ENCODE data around the gene ZSWIM1. TPM values are rescaled to one million over a fixed set of nuclear protein-coding genes. Genes with fewer than 3 reads are reported as not detected.

The ZSWIM1 gene
- total RNA-seq, 1 experiment from 2014 or later, result 17.4 TPM

DNA sequence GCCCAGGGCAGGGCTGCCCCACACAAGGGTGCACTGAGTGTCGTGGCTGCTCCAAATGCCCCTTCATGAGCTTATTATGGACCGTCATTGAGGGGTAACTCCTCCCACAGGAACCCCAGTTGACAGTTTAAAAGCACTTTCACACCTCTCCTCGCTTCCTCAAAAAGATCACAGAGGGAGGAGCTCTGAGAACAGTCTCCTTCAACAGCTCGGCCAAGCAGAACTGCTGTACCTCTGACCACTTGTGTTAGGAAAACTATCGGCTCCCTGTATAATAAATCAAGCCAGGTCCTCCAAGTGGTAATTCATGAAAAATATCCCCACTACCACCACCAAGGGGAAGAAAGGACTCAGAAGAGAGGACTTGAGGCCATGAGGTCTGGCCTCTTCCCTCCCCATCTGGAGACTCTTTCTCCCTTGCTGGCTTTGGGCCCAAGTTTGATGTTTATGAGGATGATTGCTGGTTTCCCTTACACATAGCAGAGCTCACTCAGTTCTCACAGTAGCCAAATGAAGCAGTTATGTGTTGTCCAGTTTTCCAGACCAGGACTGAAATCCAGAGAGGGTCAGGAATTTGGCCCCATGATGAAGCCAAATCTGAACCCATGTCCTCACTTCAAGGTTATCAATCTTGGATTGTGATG lies 38.7 kb upstream of the ZSWIM1 start (continued):
- no peak for TF ChIP-seq ZNF121 (CRISPR knock-in tag; IDR thresholded peaks at IDR 0.05)
- no peak for TF ChIP-seq GRHL2 (CRISPR knock-in tag; IDR thresholded peaks at IDR 0.05; ENCODE audit: insufficient replicate concordance, severe bottlenecking)
- no peak for TF ChIP-seq NR3C1 (CRISPR knock-in tag; conservative IDR thresholded peaks at IDR 0.05; ENCODE audit: low read depth)
- TF ChIP-seq SMAD4 (CRISPR knock-in tag; IDR thresholded peaks at IDR 0.05), result no peak
- TF ChIP-seq TEAD1 (CRISPR knock-in tag; IDR thresholded peaks at IDR 0.05), result no peak
- TF ChIP-seq, protein P1, sequence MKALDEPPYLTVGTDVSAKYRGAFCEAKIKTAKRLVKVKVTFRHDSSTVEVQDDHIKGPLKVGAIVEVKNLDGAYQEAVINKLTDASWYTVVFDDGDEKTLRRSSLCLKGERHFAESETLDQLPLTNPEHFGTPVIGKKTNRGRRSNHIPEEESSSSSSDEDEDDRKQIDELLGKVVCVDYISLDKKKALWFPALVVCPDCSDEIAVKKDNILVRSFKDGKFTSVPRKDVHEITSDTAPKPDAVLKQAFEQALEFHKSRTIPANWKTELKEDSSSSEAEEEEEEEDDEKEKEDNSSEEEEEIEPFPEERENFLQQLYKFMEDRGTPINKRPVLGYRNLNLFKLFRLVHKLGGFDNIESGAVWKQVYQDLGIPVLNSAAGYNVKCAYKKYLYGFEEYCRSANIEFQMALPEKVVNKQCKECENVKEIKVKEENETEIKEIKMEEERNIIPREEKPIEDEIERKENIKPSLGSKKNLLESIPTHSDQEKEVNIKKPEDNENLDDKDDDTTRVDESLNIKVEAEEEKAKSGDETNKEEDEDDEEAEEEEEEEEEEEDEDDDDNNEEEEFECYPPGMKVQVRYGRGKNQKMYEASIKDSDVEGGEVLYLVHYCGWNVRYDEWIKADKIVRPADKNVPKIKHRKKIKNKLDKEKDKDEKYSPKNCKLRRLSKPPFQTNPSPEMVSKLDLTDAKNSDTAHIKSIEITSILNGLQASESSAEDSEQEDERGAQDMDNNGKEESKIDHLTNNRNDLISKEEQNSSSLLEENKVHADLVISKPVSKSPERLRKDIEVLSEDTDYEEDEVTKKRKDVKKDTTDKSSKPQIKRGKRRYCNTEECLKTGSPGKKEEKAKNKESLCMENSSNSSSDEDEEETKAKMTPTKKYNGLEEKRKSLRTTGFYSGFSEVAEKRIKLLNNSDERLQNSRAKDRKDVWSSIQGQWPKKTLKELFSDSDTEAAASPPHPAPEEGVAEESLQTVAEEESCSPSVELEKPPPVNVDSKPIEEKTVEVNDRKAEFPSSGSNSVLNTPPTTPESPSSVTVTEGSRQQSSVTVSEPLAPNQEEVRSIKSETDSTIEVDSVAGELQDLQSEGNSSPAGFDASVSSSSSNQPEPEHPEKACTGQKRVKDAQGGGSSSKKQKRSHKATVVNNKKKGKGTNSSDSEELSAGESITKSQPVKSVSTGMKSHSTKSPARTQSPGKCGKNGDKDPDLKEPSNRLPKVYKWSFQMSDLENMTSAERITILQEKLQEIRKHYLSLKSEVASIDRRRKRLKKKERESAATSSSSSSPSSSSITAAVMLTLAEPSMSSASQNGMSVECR (CRISPR knock-in tag; IDR thresholded peaks at IDR 0.05; ENCODE audit: borderline replicate concordance), result no peak

DNA sequence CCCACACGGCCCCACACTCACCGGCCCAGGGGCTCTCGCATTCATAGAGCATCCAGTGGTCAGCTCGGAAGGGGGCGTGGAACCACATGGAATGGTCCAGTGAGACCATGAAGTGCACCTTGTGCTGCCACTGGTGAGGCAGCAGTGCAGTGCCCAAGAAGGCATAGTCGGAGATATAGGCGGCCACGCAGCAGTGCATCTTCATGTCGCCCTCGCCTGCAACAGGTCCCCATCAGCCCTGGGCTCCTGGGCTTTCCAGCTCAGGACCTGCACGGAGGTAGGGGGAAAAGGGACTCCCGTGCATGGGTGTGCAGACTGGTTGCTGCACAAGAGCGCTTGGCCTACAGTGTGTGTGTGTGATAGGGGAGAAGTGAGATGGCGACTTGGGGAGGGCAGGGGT lies 37.5 kb upstream of the ZSWIM1 start:
- no peaks in the 10 kb centered on the region for H3K27me3 Mint-ChIP-seq (ENCODE audit: low read depth)
- no peaks in the 10 kb centered on the region for H3K4me1 Mint-ChIP-seq
- DNase-seq (ENCODE audit: low spot score), result no peak
- no peak overlapping the region for H3K27ac Mint-ChIP-seq
- no peak for ATAC-seq
- H3K4me3 Mint-ChIP-seq, result no peak overlapping the region
- POLR2A ChIA-PET, result no interaction called here
- peaks cover 31% of the 10 kb centered on the region for H3K36me3 Mint-ChIP-seq
- H3K9me3 Mint-ChIP-seq, result no peaks in the 10 kb centered on the region
- CTCF ChIA-PET, result no interaction called here
- no peak for TF ChIP-seq CREM (CRISPR knock-in tag; IDR thresholded peaks at IDR 0.05)
- TF ChIP-seq ETV6 (CRISPR knock-in tag; IDR thresholded peaks at IDR 0.05), result no peak
- TF ChIP-seq, protein P2, sequence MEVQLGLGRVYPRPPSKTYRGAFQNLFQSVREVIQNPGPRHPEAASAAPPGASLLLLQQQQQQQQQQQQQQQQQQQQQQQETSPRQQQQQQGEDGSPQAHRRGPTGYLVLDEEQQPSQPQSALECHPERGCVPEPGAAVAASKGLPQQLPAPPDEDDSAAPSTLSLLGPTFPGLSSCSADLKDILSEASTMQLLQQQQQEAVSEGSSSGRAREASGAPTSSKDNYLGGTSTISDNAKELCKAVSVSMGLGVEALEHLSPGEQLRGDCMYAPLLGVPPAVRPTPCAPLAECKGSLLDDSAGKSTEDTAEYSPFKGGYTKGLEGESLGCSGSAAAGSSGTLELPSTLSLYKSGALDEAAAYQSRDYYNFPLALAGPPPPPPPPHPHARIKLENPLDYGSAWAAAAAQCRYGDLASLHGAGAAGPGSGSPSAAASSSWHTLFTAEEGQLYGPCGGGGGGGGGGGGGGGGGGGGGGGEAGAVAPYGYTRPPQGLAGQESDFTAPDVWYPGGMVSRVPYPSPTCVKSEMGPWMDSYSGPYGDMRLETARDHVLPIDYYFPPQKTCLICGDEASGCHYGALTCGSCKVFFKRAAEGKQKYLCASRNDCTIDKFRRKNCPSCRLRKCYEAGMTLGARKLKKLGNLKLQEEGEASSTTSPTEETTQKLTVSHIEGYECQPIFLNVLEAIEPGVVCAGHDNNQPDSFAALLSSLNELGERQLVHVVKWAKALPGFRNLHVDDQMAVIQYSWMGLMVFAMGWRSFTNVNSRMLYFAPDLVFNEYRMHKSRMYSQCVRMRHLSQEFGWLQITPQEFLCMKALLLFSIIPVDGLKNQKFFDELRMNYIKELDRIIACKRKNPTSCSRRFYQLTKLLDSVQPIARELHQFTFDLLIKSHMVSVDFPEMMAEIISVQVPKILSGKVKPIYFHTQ (CRISPR knock-in tag; IDR thresholded peaks at IDR 0.05), result no peak
- TF ChIP-seq TEAD1 (CRISPR knock-in tag; IDR thresholded peaks at IDR 0.05), result no peak
- TF ChIP-seq MXD4 (CRISPR knock-in tag; IDR thresholded peaks at IDR 0.05; ENCODE audit: borderline replicate concordance), result no peak
- no peak for TF ChIP-seq NFATC4 (CRISPR knock-in tag; IDR thresholded peaks at IDR 0.05)
- no peak for TF ChIP-seq ZNF396 (CRISPR knock-in tag; IDR thresholded peaks at IDR 0.05; ENCODE audit: borderline replicate concordance)
- no peak for TF ChIP-seq ELF4 (CRISPR knock-in tag; IDR thresholded peaks at IDR 0.05; ENCODE audit: low read depth)
- TF ChIP-seq CBFB (CRISPR knock-in tag; IDR thresholded peaks at IDR 0.05; ENCODE audit: low read depth), result no peak
- TF ChIP-seq CREB1 (CRISPR knock-in tag; IDR thresholded peaks at IDR 0.05), result no peak
- no peak for TF ChIP-seq MYBL2 (CRISPR knock-in tag; IDR thresholded peaks at IDR 0.05)
- TF ChIP-seq, protein P3, sequence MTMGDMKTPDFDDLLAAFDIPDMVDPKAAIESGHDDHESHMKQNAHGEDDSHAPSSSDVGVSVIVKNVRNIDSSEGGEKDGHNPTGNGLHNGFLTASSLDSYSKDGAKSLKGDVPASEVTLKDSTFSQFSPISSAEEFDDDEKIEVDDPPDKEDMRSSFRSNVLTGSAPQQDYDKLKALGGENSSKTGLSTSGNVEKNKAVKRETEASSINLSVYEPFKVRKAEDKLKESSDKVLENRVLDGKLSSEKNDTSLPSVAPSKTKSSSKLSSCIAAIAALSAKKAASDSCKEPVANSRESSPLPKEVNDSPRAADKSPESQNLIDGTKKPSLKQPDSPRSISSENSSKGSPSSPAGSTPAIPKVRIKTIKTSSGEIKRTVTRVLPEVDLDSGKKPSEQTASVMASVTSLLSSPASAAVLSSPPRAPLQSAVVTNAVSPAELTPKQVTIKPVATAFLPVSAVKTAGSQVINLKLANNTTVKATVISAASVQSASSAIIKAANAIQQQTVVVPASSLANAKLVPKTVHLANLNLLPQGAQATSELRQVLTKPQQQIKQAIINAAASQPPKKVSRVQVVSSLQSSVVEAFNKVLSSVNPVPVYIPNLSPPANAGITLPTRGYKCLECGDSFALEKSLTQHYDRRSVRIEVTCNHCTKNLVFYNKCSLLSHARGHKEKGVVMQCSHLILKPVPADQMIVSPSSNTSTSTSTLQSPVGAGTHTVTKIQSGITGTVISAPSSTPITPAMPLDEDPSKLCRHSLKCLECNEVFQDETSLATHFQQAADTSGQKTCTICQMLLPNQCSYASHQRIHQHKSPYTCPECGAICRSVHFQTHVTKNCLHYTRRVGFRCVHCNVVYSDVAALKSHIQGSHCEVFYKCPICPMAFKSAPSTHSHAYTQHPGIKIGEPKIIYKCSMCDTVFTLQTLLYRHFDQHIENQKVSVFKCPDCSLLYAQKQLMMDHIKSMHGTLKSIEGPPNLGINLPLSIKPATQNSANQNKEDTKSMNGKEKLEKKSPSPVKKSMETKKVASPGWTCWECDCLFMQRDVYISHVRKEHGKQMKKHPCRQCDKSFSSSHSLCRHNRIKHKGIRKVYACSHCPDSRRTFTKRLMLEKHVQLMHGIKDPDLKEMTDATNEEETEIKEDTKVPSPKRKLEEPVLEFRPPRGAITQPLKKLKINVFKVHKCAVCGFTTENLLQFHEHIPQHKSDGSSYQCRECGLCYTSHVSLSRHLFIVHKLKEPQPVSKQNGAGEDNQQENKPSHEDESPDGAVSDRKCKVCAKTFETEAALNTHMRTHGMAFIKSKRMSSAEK (CRISPR knock-in tag; IDR thresholded peaks at IDR 0.05; ENCODE audit: borderline replicate concordance), result no peak
- TF ChIP-seq, protein P4, sequence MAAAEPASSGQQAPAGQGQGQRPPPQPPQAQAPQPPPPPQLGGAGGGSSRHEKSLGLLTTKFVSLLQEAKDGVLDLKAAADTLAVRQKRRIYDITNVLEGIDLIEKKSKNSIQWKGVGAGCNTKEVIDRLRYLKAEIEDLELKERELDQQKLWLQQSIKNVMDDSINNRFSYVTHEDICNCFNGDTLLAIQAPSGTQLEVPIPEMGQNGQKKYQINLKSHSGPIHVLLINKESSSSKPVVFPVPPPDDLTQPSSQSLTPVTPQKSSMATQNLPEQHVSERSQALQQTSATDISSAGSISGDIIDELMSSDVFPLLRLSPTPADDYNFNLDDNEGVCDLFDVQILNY (CRISPR knock-in tag; IDR thresholded peaks at IDR 0.05), result no peak
- TF ChIP-seq, protein P5, sequence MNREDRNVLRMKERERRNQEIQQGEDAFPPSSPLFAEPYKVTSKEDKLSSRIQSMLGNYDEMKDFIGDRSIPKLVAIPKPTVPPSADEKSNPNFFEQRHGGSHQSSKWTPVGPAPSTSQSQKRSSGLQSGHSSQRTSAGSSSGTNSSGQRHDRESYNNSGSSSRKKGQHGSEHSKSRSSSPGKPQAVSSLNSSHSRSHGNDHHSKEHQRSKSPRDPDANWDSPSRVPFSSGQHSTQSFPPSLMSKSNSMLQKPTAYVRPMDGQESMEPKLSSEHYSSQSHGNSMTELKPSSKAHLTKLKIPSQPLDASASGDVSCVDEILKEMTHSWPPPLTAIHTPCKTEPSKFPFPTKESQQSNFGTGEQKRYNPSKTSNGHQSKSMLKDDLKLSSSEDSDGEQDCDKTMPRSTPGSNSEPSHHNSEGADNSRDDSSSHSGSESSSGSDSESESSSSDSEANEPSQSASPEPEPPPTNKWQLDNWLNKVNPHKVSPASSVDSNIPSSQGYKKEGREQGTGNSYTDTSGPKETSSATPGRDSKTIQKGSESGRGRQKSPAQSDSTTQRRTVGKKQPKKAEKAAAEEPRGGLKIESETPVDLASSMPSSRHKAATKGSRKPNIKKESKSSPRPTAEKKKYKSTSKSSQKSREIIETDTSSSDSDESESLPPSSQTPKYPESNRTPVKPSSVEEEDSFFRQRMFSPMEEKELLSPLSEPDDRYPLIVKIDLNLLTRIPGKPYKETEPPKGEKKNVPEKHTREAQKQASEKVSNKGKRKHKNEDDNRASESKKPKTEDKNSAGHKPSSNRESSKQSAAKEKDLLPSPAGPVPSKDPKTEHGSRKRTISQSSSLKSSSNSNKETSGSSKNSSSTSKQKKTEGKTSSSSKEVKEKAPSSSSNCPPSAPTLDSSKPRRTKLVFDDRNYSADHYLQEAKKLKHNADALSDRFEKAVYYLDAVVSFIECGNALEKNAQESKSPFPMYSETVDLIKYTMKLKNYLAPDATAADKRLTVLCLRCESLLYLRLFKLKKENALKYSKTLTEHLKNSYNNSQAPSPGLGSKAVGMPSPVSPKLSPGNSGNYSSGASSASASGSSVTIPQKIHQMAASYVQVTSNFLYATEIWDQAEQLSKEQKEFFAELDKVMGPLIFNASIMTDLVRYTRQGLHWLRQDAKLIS (CRISPR knock-in tag; IDR thresholded peaks at IDR 0.05; ENCODE audit: borderline replicate concordance), result no peak
- no peak for TF ChIP-seq SP1 (CRISPR knock-in tag; conservative IDR thresholded peaks at IDR 0.05)

Data from WTC11 (cell line).